GM18907 (cell line): ENCODE measurements around the gene ARHGEF4.

Source experiments
- ATAC-seq: cut with Tn5 transposase; IDR thresholded peaks from one replicate; pipeline ENCODE4 v1.9.1; 2021; ENCODE audit warnings: mild to moderate bottlenecking, moderate library complexity; ENCODE audit not compliant: unreplicated experiment

ARHGEF4 gene

GRCh38 chr2:131046028-131046917, 209.6 kb downstream of the ARHGEF4 start:
- no peak for ATAC-seq

GRCh38 chr2:131046918-131047652, 210.4 kb downstream of the ARHGEF4 start:
- no peak for ATAC-seq

- ATAC-seq: no peak
Measured at GRCh38 chr2:131047920-131048560, 211.3 kb downstream of the ARHGEF4 start.

GRCh38 chr2:131048641-131049040, 211.9 kb downstream of the ARHGEF4 start:
- no peak for ATAC-seq

- no peak for ATAC-seq
Measured at GRCh38 chr2:131049150-131049718, 212.5 kb downstream of the ARHGEF4 start.

GRCh38 chr2:131050896-131051295, 214.2 kb downstream of the ARHGEF4 start:
- no peak for ATAC-seq

GRCh38 chr2:131052741-131053263, 216.1 kb downstream of the ARHGEF4 start:
- ATAC-seq: no peak

GRCh38 chr2:131054488-131054887, 217.8 kb downstream of the ARHGEF4 start:
- ATAC-seq: no peak

- no peak for ATAC-seq
Measured at GRCh38 chr2:131055169-131056065, 218.7 kb downstream of the ARHGEF4 start.

- no peak for ATAC-seq
Measured at GRCh38 chr2:131056204-131056931, 219.7 kb downstream of the ARHGEF4 start.

GRCh38 chr2:131056932-131057287, 220.2 kb downstream of the ARHGEF4 start:
- ATAC-seq: no peak

- ATAC-seq: no peak
Measured at GRCh38 chr2:131058214-131058843, 221.6 kb downstream of the ARHGEF4 start.

- no peak for ATAC-seq
Measured at GRCh38 chr2:131058920-131059319, 222.2 kb downstream of the ARHGEF4 start.

- no peak for ATAC-seq
Measured at GRCh38 chr2:131063501-131064283, 227.0 kb downstream of the ARHGEF4 start.

- ATAC-seq: no peak
Measured at GRCh38 chr2:131064589-131065512, 228.1 kb downstream of the ARHGEF4 start.

- no peak for ATAC-seq
Measured at GRCh38 chr2:131067465-131068125, 230.9 kb downstream of the ARHGEF4 start.
